SIG-M5 treated with dmso at 0.1 percent for 504 hours (cell line): ENCODE results near the gene CCDC117.
"Not testable (repeated sequence)": the region's sequence is repeated elsewhere in the genome, so short reads cannot be mapped to it uniquely, and the experiment has no call there.

Source experiments
- DNase-seq: peaks from one replicate; lab custom pipeline; 2025; ENCODE audit not compliant: unreplicated experiment; lab: John Stamatoyannopoulos, UW

CCDC117 gene

DNA sequence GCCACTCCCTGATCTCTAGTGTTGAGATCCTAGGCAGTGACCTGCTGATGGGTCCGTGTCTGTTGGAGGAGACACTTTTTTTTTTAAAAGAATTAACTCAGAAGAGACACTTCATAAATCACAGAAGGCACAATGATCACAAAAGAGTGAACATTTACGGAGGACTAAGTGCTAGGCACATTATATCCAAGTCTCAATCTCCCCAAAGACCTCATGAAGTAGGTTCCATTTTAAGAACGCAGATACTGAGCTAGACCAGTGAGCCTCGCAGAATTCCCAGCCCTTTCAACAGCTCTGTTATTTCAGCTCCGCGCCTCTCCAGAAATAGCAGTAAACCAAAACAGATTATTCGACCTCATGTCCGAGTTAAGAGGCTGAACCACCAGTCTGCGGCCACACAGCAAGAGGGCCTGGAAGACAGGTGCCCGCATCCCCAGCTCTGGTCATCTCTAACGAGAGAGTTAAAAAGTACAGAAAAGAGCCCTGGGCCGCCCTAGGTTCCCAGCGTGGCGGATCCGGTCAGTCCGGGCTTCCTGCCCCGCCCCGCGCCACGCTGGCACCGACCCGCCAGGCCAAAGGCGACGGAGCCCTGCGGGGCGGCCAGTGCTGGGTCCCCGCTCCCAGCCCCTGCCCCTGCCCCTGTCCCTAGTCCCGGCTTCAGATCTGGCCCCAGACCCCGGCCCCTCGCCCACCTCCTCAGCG is 27.3 kb downstream of the CCDC117 start:
- peak; percentile 45 for DNase-seq

DNA sequence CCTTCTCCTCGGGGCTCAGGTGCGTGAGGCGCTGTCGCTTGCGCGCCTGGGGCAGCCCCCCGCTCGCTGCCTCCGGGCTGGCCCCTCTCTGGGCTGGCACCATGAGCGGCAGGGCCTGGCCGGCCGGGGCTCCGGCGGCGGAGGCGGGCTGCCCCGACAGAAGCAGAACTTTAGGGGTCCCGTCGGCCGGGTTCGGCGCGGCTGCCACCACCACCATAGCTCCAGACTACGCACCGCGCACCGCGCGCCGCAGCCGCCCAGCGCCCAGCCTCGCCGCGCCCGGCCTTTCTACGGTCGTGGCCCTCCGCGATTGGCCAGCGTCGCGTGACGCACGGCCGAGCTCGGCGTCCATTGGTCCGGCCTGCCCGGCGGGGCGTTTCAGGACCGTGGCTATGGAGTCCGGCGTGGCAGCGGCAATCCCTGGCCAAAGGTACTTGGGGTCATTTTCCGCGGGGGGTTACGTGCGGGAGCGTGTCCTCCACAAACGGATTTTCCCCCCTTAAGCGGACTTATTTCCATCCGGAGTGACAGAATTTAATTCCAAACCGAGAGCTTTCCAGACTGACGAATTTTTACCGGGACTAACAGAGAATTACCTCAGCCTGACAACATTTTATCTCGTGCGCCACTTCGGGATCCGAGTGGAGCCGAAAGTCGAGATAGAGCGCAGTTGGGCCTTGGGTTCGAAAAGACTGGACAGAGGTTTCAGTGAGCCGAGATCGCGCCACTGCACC is 28.0 kb downstream of the CCDC117 start, which contains the start of gene XBP1:
Gene XBP1 (minus strand): TSS at position 262 of the 734 bp plus-strand sequence.
- DNase-seq: peak; percentile 85

DNA sequence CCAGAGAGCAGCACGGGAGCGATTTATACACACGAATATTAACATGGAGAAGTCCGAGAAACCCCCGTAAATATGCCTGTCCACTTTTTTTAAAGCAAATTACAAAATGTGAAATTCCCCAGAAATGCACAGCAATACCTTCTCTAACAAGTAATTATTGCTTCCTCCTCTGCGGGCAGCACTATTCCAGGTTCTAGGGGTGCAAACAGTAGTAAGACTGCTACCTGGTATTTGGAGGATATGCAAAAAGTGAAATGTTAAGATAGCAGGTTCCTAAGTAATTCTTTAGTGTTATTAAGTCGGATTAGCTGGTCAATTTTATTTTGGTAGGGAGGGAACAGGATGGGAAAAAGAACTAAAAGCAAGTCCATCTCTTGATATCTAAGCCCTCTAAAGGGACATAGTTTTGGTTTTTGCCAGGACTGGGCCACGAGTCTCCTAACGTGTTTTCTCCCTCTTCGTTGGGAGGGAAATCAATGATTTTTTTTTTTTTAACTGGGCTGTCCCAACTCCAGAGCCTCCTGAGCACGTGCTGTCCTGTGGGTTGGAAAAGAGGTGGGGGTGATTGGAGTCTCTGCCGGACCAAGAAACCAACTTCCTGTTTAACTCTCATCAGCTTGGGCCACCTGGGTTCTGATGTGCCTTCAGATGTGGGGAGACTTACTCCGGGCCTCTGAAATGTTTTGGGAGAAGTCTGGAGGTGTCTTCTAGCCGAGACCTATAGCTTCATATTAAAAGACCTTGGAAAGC is 29.5 kb downstream of the CCDC117 start:
- peak; percentile 62 for DNase-seq

DNA sequence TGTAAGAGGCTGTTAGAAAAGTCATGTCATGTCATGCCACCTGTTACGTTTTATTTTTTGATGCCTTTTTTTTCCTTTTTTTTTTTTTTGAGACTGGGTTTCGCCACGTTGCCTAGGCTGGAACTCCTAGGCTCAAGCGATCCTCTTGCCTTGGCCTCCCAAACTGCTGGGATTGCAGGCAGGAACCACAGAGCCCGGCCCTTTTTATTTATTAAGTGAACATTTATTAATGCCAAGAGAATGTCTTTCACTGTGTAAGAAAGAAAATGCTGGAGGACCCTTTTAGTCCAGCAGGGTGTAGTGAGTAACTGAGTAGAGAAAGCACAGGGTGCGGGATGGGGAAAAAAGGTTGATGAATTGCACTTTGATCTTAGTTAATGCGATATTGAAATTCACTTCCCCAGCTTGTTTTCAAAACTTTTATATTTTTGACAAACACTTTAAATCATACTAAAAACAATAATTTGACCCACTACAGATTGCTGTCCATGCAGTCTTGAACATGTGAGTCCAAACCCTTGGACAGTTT is 30.2 kb downstream of the CCDC117 start:
- no peak for DNase-seq

DNA sequence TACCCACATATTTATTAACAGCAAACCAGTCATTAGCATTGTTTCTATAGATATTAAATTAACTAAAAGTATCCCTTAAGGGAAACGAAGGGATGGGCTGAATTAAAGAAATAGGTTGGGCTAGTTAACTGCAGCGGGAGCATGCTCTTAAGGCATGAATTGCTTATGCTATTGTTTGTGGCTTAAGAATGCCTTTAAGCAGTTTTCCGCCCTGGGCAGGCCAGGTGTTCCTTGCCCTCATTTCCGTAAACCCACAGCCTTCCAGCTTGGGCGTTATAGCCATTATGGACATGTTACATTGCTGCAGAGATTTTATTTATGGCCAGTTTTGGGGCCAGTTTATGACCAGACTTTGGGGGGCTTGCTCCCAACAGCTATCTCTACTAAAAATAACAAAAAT is 32.9 kb downstream of the CCDC117 start:
- DNase-seq: not testable (repeated sequence)

DNA sequence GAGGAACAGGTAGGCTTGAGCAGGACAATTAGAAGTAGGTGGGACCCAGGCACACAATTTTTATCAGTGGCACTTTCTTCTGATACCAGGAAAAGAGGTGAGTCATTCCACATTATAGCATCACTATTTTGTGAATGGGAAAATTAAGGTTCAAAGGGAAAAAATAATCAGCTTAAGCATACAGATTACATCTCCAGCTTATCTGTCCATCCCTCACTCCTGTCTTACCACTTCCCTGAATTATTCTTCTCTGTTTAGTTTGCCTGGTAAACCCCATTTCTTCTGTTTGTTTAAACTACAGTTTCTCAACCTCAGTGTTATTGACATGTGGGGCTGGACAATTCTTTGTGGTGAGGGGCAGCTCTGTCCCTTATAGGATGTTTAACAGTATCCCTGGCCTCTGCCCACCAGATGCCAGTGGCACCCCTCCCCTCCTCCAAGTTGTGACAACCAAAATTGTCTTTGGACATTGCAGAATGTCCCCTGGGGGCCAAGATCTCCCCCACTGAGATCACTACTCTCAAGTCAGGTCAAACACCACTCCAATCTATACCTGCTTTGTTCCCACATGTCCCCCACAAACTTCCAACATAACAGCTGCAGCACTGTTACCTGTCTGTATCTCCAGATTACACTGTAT is 36.3 kb downstream of the CCDC117 start:
- DNase-seq: no peak

DNA sequence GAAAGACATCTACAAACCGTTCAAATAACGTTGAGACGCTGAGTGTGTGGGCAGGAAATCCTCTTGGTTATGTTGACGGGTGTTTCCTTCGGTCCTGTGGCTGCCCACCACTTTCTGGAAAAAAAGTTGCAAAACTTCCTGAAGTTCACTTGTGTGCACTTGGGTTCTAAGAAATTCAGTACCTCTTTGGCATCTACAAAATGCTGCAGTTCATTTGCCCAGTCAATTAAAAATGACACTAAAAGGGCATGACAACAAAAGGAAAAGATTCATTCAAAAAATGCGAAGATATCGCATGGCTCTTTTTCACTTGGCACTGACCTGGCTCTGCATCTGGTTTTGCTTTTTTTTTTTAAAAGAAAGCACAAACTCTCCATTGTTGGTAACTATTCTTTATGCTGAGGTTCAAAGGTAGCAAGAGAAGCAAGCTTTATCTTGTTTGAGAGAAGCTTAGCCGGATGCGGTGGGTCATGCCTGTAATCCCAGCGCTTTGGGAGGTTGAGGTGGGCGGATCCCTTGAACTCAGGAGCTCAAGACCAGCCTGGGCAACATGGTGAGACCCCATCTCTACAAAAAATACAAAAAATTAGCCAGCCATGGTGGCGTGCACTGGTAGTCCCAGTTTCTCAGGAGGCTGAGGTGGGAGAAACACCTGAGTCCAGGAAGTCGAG is 38.5 kb downstream of the CCDC117 start:
- peak; percentile 81 for DNase-seq

DNA sequence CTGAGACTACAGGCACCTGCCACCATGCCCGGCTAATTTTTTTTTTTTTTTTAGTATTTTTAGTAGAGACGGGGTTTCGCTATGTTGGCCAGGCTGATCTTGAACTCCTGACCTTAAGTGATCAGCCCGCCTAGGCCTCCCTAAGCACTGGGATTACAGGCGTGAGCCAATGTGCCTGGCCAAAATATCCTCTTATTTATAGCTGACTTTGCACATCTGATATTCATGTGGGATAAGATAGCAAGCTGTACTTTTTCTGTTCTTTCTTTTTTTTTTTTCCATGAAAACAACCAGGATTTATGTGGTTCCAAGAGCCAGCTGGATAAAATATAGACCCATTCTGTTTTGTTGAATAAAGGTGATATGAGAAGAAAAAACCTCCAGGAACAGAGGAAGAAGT is 40.0 kb downstream of the CCDC117 start:
- no peak for DNase-seq

DNA sequence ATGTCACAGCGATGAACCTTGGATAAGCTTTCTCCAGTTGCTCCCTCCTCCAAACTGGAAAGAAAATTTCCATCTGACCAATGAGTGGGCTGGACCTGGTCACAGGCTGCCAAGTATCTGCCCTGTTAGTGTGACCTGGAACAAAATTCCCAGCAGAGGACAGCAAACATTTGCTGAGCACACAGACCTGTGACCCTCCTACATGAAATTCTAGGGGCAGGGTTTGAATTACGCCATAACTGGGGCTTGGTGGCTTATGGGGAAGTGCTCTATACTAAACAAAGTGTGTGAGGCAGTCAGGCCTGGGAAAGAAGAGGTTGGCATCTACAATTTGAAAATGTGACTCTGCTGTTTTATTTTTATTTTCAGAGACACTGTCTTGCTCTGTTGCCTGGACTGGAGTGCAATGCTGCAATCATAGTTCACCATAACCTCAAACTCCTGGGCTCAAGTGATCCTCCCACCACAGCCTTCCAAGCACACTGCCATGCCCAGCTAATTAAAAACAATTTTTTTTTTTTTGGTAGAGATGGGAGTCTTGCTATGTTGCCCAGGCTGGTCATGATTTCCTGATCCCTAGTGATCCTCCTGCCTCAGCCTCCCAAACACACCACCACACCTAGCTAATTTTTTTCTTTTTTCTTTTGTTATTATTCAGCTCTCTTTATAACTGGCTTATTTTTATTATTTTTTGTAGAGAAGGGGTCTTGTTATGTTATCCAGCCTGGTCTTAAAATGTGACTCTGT is 41.5 kb downstream of the CCDC117 start:
- DNase-seq: peak; percentile 96

DNA sequence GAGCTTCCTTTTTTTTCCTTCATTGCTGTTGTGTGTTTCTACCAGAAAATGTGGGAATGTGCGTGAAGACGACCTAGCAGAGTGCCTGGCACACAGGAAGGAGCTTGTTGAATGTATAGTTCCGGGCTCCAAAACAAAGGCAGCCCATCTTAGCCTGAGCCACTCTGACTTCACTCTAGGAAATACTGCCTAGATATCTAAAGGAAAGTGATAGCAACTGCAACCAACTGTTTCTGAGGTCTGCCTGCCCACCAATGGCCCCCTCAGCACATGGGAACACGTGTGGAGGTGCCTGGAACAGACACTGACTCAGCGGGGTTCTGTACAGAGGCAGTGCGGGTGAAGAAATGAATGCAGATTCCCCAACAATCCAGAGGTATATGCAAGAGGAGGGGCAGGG is 42.6 kb downstream of the CCDC117 start:
- DNase-seq: no peak

DNA sequence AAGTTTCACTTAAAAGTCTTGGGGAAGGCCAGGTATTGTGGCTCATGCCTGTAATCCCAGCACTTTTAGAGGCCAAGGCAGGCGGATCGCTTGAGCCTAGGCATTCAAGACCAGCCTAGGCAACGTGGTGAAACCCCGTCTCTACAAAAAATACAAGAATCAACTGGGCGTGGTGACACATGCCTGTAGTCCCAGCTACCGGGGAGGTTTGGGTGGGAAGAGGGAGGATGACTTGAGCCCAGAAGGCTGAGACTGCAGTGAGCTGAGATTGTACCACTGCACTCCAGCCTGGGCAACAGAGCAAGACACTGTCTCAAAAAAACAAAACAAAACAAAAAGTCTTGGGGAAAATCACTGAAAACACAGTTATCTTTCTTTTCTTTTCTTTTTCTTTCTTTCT is 43.2 kb downstream of the CCDC117 start:
- DNase-seq: no peak

DNA sequence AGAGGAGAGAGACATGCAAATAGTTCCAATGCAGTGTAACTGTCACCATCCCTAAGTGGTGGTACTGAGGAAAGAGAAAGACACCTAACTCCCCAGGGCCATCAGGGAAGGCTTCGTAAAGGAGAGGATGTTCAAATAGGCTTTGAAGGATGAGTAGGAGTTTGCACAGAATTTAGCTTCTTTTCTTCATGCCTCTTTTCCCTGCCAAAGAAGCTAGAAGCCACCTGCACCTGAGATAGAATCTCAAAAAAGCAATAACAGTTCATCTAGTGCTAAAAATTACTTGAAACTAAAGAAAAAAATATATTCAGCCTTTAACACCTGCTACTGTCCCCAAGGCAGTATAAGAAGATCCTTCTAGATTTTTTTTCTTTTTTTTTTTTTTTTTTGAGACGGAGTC is 44.6 kb downstream of the CCDC117 start:
- DNase-seq: no peak

DNA sequence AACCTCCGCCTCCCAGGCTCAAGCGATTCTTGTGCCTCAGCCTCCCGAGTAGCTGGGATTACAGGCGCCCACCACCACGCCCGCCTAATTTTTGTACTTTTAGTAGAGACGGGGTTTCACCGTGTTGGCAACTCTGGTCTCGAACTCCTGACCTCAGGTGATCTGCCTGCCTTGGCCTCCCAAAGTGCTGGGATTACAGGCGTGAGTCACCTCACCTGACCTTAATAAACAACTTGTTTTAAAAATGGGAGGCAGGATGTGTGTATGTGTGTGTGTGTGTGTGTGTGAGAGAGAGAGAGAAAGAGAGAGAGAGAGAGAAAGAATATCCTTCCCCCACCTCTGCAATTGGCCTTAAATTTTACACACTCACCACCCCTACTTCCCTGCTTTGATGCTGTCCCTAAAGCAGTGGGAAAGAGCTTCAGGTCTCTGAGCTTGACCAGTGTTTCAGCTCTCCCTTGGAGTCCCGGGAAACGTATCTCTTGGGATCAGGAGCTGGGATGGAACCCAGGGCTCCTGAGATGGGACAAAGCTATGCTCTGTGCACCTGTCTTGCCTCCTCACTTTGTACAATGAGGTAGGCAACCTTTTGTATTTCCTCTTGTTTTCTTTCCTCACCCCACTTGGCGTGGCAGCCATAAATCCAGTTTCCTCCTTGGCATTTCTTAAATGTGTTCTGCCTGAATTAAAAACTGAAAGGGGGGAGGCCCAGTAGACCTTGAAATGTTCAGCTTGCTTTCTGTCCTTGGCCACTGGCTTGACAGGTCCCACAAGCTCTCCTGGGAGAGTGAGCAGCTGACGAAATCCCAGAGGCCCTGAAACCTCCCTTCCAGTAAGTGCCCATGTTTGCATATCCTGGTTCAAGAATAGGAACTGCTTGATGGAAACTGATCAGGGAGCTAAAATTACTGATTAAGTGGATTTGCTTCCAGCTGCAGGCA is 45.7 kb downstream of the CCDC117 start:
- peak; percentile 74 for DNase-seq

DNA sequence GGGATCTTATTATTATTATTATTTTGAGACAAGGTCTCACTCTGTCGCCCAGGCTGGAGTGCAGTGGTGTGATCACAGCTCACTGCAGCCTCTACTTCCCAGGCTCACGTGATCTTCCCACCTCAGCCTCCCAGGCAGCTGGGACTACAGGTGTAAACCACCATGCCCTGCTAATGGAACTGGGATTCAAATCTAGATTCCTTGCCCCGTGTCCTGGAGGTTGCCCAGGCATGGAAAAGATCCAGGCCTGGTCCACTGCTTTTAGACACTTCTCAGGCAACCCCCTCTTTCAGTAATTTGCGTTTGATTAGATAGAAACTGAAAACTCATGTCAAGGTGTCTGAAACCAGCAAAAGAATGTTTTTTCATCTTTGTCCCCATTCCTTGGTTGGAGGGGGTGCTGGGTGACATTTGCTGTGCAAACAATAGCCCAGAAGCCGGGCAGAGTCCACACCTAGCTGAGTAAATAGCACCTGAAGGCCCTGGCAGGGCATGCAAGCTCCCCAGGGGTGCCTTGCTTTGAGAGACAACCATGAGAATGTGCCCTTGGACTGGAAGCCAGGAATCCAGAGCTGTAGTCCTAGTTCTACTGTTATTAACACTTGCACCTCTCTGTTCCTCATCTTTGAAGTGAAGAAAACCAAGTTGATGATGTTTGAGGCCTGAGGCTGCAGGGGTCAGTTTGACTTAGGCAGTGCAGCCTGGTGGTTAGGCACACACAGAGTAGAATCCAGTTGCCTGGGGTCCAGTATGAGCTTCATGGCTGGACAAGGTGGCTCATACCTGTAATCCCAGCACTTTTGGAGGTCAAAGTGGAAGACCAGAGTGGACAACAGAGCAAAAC is 47.0 kb downstream of the CCDC117 start:
- DNase-seq: peak; percentile 17

DNA sequence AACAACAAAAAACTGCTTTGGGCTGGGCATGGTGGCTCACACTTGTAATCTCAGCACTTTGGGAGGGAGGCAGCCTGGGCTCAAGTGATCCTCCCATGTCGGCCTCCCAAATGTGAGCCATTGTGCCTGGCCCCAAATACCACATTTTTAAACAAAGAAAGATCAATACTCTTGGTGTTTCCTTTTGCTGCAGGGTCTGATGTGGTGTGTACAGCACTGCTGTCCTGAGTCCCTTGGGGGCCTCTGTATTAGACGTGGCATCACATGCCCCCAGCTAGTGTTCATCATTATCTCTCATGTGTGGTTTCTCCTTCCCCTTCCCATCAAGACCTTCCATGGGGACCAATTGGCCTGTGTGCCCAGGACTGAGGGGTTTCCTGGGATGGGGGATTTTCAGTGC is 48.4 kb downstream of the CCDC117 start:
- no peak for DNase-seq

DNA sequence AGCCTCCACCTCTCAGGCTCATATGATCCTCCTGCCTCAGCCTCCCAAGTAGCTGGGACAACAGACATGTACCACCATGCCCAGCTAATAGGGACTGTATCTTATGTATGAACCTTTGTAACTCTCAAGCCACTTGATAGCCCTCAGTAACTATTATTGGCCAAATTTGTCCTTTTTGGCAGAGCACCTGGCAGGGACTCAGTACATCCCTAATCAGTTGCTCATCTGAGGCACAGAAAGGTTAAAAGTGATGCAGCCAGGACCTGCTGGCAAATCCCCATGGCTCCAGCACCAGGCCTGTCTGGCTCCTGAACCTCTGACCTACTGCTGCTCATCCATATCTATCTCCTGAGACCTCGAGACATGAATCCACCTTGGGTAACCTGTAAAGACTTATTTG is 49.0 kb downstream of the CCDC117 start:
- DNase-seq: no peak

DNA sequence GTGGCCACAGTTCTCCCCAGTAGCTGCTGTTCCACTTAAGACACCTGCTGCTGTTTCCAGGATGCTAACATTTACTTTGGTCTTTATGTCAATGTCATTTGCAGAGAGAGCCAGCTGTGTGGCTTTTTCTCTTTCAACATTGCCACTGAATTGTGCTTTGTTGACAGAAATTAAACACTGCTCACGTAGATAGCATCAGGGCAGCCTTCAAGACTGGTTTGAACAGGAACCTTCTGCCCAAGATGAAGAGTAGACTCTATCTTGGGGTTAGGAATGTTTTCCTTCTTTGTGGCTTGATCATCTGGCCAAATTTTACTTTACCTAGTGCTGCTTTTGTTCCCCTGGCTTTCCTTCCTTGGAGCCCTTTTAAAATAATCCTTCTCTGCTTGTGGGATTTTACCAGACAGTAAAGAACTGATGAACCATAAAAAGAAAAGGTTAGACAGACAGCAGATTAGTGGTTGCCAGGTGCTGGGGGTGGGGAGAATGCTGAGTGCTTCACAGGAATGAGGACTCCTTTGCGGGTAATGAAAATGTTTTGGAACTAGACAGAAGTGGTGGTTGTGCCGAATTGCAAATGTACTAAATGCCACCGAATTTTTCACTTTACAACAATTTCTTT is 50.5 kb downstream of the CCDC117 start:
- peak; percentile 19 for DNase-seq
